ENCODE measurements around the gene CLEC4G.

Gene CLEC4G

GRCh38 chr19:7763696-7764095 lies 31.8 kb upstream of the CLEC4G start:
- H3K27me3 ChIP-seq (ENCODE audit: insufficient read depth, low read depth, severe bottlenecking), result no peaks in the 10 kb centered on the region

GRCh38 chr19:7762719-7763293 lies 30.9 kb upstream of the CLEC4G start, which contains the start of gene CLEC4M:
Gene CLEC4M, plus strand, starts transcription at chr19:7763243. Its CDS starts 24 bp downstream, at chr19:7763267.
- DNase-seq, result no peak

More at GRCh38 chr19:7763696-7764095, 31.8 kb upstream of the CLEC4G start:
- no peak overlapping the region for H3K4me3 ChIP-seq (ENCODE audit: low read depth, low read length)
- H3K27ac ChIP-seq, result no peak overlapping the region
- TF ChIP-seq CTCF (IDR thresholded peaks at IDR 0.05; ENCODE audit: low read depth, low read length), result no peak
- H3K9me3 ChIP-seq (ENCODE audit: severe bottlenecking), result peaks cover 17% of the 10 kb centered on the region
- DNase-seq, result no peak
- no peaks in the 10 kb centered on the region for H3K36me3 ChIP-seq

GRCh38 chr19:7759156-7759555 lies 27.2 kb upstream of the CLEC4G start:
- no peaks in the 10 kb centered on the region for H3K27me3 ChIP-seq (ENCODE audit: insufficient read depth, low read depth, severe bottlenecking)

More at GRCh38 chr19:7762719-7763293, 30.9 kb upstream of the CLEC4G start, which contains the start of gene CLEC4M:
- no peak within 1 kb of the TSS for H3K27ac ChIP-seq
- H3K27me3 ChIP-seq (ENCODE audit: insufficient read depth, low read depth, severe bottlenecking), result no peaks in the 10 kb centered on the region
- H3K36me3 ChIP-seq, result no peaks in the 10 kb centered on the region
- peaks cover 26% of the 10 kb centered on the region for H3K9me3 ChIP-seq (ENCODE audit: severe bottlenecking)
- H3K4me3 ChIP-seq (ENCODE audit: low read depth, low read length), result no peak within 1 kb of the TSS
- no peak for TF ChIP-seq CTCF (IDR thresholded peaks at IDR 0.05; ENCODE audit: low read depth, low read length)

GRCh38 chr19:7757358-7757757 lies 25.4 kb upstream of the CLEC4G start:
- TF ChIP-seq CTCF (IDR thresholded peaks at IDR 0.05; ENCODE audit: low read depth, low read length), result no peak
- H3K27ac ChIP-seq, result no peak overlapping the region
- DNase-seq, result no peak
- H3K4me3 ChIP-seq (ENCODE audit: low read depth, low read length), result no peak overlapping the region
- peaks cover 44% of the 10 kb centered on the region for H3K9me3 ChIP-seq (ENCODE audit: severe bottlenecking)
- H3K27me3 ChIP-seq (ENCODE audit: insufficient read depth, low read depth, severe bottlenecking), result no peaks in the 10 kb centered on the region
- no peaks in the 10 kb centered on the region for H3K36me3 ChIP-seq

More at GRCh38 chr19:7759156-7759555, 27.2 kb upstream of the CLEC4G start:
- Histone ChIP-seq H3K4me3 (ENCODE audit: low read depth, low read length) (no peak overlapping the region), H3K27ac (no peak overlapping the region), H3K36me3 (no peaks in the 10 kb centered on the region), H3K9me3 (ENCODE audit: severe bottlenecking) (peaks cover 44% of the 10 kb centered on the region)
- TF ChIP-seq CTCF (IDR thresholded peaks at IDR 0.05; ENCODE audit: low read depth, low read length), result no peak
- no peak for DNase-seq

GRCh38 chr19:7756258-7756657 lies 24.3 kb upstream of the CLEC4G start:
- H3K27me3 ChIP-seq (ENCODE audit: insufficient read depth, low read depth, severe bottlenecking), result no peaks in the 10 kb centered on the region

More at GRCh38 chr19:7756258-7756657, 24.3 kb upstream of the CLEC4G start:
- no peak for TF ChIP-seq CTCF (IDR thresholded peaks at IDR 0.05; ENCODE audit: low read depth, low read length)
- Histone ChIP-seq H3K9me3 (ENCODE audit: severe bottlenecking) (peaks cover 44% of the 10 kb centered on the region), H3K27ac (no peak overlapping the region), H3K36me3 (no peaks in the 10 kb centered on the region), H3K4me3 (ENCODE audit: low read depth, low read length) (no peak overlapping the region)
- no peak for DNase-seq

Measured in WERI-Rb-1 (cell line).